ENCODE data around the gene MIDN.

GRCh38 chr19:1262623-1263123, 14.3 kb downstream of the MIDN start:
- TF ChIP-seq CTCF (IDR thresholded peaks at IDR 0.05; ENCODE audit: poor library complexity) (no peak), EZH2phosphoT487 (IDR thresholded peaks at IDR 0.05; ENCODE audit: low read depth, severe bottlenecking, unreplicated experiment) (no peak), EZH2 (IDR thresholded peaks at IDR 0.05; ENCODE audit: borderline replicate concordance) (no peak)

Data from hepatocyte (in vitro differentiated cells).